HG02973 (cell line): ENCODE results near the gene SQSTM1.

Experiments
- ATAC-seq: cut with Tn5 transposase; IDR thresholded peaks from one replicate; pipeline ENCODE4 v1.9.1; 2021; ENCODE audit warnings: moderate library complexity; ENCODE audit not compliant: unreplicated experiment

Gene SQSTM1

GRCh38 chr5:179872055-179872827, 51.5 kb downstream of the SQSTM1 start:
- no peak for ATAC-seq

- ATAC-seq = no peak
These were observed 52.3 kb downstream of the SQSTM1 start for GRCh38 chr5:179872828-179873575.

- no peak for ATAC-seq
These were observed 52.9 kb downstream of the SQSTM1 start for GRCh38 chr5:179873588-179874110.

GRCh38 chr5:179874136-179874535, 53.4 kb downstream of the SQSTM1 start:
- ATAC-seq = no peak

- ATAC-seq = no peak
These were observed 54.0 kb downstream of the SQSTM1 start for GRCh38 chr5:179874536-179875292.

- ATAC-seq = no peak
These were observed 55.3 kb downstream of the SQSTM1 start for GRCh38 chr5:179875741-179876609.

GRCh38 chr5:179876610-179876952, 55.9 kb downstream of the SQSTM1 start:
- no peak for ATAC-seq

- no peak for ATAC-seq
These were observed 57.7 kb downstream of the SQSTM1 start for GRCh38 chr5:179878222-179879002.

- no peak for ATAC-seq
These were observed 58.4 kb downstream of the SQSTM1 start for GRCh38 chr5:179879003-179879689.

GRCh38 chr5:179879690-179880010, 58.9 kb downstream of the SQSTM1 start:
- ATAC-seq = no peak

GRCh38 chr5:179880066-179880650, 59.5 kb downstream of the SQSTM1 start:
- no peak for ATAC-seq

GRCh38 chr5:179880848-179881590, 60.3 kb downstream of the SQSTM1 start:
- ATAC-seq = no peak

- no peak for ATAC-seq
These were observed 61.6 kb downstream of the SQSTM1 start for GRCh38 chr5:179882338-179882737.

- no peak for ATAC-seq
These were observed 62.5 kb downstream of the SQSTM1 start for GRCh38 chr5:179883163-179883562.

GRCh38 chr5:179885491-179886090, 64.9 kb downstream of the SQSTM1 start:
- no peak for ATAC-seq

GRCh38 chr5:179886190-179886911, 65.6 kb downstream of the SQSTM1 start:
- ATAC-seq = no peak

- ATAC-seq = no peak
These were observed 66.4 kb downstream of the SQSTM1 start for GRCh38 chr5:179887095-179887494.
